Neutrophil (primary cell): ENCODE data around the gene DMAC1.

Source experiments
- H3K27ac ChIP-seq: fragments of 200-600 bp; sonication (generic); 2 replicates; pipeline ENCODE4 v1.5.1; 2016; ENCODE audit warnings: mild to moderate bottlenecking, moderate library complexity
- H3K27me3 ChIP-seq: fragments of 200-600 bp; sonication (generic); 2 replicates; pipeline ENCODE4 v1.6.0; 2016; ENCODE audit warnings: mild to moderate bottlenecking
- H3K36me3 ChIP-seq: fragments of 200-600 bp; sonication (generic); 2 replicates; pipeline ENCODE4 v1.5.1; 2017
- H3K4me1 ChIP-seq, 2 experiments: fragments of 200-600 bp in 1 of 2; sonication (generic) in 1 of 2; 1 replicate in 1 of 2; 2 replicates in 1 of 2; pipeline versions ENCODE4 v1.5.1 to v1.6.1; 2013 to 2016; ENCODE audit warnings: low read depth in 1 of 2, low read length in 1 of 2, mild to moderate bottlenecking in 1 of 2, moderate library complexity in 1 of 2; ENCODE audit not compliant: control insufficient read depth in 1 of 2, insufficient read depth in 1 of 2
- H3K4me3 ChIP-seq, 2 experiments: fragments of 200-600 bp in 1 of 2; sonication (generic) in 1 of 2; 1 replicate in 1 of 2; 2 replicates in 1 of 2; pipeline ENCODE4 v1.5.1; 2013 to 2016; ENCODE audit warnings: low read depth in 1 of 2, low read length in 1 of 2, mild to moderate bottlenecking in 1 of 2, moderate library complexity in 1 of 2
- H3K9me3 ChIP-seq: fragments of 200-600 bp; sonication (generic); 2 replicates; pipeline ENCODE4 v1.5.1; 2016
- TF ChIP-seq, protein P1 (sequence below): fragments of 200-600 bp; sonication (generic); IDR thresholded peaks from 2 replicates; pipeline ENCODE4 v1.5.1; 2016; ENCODE audit warnings: antibody characterized with exemption

DMAC1 gene

DNA sequence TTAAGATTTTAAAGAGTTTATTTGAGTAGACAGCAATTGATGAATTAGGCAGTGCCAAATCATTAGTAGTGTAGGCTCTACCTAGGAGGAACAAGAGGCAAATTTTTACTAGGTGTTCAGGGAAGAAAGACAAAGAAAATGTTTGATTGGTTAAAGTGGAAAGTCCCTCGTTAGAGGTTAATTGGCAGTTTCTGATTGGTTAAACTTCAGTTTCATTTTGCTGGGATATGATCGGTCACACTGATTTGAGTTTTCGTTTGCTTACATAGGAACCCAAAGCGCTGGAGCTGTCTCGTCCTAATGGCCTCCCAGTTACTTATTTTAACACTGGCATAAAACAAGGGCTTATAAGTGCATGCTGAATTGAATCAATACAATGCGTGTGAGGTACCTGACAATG lies 15.1 kb downstream of the DMAC1 start:
- no peak overlapping the region for H3K27ac ChIP-seq
- no peaks in the 10 kb centered on the region for H3K4me1 ChIP-seq
- TF ChIP-seq, protein P1, sequence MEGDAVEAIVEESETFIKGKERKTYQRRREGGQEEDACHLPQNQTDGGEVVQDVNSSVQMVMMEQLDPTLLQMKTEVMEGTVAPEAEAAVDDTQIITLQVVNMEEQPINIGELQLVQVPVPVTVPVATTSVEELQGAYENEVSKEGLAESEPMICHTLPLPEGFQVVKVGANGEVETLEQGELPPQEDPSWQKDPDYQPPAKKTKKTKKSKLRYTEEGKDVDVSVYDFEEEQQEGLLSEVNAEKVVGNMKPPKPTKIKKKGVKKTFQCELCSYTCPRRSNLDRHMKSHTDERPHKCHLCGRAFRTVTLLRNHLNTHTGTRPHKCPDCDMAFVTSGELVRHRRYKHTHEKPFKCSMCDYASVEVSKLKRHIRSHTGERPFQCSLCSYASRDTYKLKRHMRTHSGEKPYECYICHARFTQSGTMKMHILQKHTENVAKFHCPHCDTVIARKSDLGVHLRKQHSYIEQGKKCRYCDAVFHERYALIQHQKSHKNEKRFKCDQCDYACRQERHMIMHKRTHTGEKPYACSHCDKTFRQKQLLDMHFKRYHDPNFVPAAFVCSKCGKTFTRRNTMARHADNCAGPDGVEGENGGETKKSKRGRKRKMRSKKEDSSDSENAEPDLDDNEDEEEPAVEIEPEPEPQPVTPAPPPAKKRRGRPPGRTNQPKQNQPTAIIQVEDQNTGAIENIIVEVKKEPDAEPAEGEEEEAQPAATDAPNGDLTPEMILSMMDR = no peak
- no peaks in the 10 kb centered on the region for H3K36me3 ChIP-seq
- H3K4me3 ChIP-seq = no peak overlapping the region
- no peaks in the 10 kb centered on the region for H3K9me3 ChIP-seq
- H3K27me3 ChIP-seq = no peaks in the 10 kb centered on the region

DNA sequence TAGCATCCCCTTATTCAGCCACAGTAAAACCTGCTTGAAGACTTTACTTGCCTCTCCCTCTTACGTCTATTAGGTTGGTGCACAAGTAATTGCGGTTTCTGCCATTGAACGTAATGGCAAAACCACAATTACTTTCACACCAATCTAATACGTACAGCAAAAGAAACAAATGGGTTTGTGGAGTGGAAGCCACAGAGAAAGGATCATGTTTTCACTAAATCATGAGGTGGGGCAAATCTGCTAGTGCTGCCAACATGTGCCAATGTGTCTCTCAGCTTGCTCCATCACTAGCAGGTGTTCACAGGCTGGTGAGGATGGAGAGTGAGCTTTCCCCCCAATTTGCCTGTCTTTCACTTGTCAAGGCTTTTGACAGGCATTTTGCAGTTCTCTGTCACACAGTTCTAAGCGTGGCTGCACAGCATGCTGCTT lies 15.9 kb downstream of the DMAC1 start:
- no peak overlapping the region for H3K27ac ChIP-seq
- no peaks in the 10 kb centered on the region for H3K4me1 ChIP-seq
- H3K4me3 ChIP-seq = no peak overlapping the region
- H3K27me3 ChIP-seq = no peaks in the 10 kb centered on the region
- H3K9me3 ChIP-seq = no peaks in the 10 kb centered on the region
- H3K36me3 ChIP-seq = no peaks in the 10 kb centered on the region
- TF ChIP-seq, protein P1 = no peak

DNA sequence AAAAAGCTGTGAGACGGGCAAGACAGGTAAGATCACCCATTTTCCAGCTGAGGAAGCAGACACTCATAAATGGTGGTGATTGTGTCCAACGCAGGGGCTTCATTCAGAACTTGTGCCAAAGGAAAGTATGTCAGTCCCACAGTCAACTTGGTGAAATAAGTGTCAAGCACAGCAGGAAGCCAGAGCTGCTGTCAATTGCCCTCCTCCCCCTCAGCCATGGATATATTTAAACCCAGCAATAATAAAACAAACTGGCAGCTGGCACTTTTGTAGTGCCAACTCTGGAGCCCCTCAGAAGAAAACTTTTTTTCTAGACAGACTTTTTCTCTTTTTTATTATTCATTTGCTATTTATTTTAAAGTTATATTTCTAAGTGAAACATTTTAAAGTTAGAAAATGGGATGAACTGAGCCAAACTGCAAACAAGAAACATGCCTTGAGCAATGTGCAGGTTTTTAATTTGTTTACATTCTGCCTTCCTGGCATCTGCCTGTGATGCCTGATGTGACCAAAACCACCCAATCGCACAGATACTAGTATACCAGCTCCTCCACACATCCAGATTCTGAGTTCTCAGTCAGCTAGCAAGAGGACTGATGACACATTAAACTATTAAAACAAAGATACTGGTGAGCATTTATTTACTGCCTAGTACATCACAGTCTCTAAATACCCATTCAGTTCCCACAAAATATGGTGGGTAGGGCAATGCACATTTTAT lies 17.0 kb downstream of the DMAC1 start:
- Histone ChIP-seq H3K27ac (no peak overlapping the region), H3K4me3 (no peak overlapping the region), H3K9me3 (no peaks in the 10 kb centered on the region), H3K4me1 (no peaks in the 10 kb centered on the region), H3K36me3 (no peaks in the 10 kb centered on the region), H3K27me3 (no peaks in the 10 kb centered on the region)
- TF ChIP-seq, protein P1 = no peak

DNA sequence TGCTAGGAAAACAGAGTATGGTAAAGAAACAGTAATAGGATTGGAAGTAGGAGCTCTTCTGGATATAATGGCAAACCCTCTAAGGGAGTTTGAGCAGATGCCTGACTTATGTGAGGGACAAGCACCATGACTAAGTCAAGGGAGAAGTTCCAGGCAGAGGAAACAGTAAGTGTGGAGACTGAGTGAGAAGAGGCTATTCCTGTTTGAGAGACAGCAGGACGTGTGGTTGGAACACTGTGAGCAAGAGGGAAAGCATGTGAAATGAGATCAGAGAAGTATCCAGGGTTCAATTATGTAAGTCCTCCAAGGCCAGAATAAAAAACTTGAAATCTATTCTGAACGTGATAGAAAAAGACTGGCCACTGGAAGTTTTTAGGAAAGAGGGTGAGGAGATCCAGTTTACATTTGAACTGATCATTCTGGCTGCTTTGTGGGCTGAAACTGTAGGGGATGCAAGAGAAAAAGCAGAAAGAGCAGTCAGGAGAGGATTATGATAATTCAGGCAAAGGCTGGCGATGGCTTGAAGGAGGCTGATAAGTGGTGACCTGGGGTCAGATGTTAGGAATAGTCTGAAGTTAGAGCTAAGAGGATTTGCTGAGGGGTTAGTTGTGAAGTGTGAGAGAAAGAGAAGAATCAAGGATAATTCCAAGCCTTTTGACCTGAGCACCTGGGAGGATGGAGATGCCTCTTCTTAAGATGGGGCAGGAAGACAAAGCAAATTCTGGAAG lies 19.2 kb downstream of the DMAC1 start:
- no peaks in the 10 kb centered on the region for H3K36me3 ChIP-seq
- H3K27ac ChIP-seq = no peak overlapping the region
- TF ChIP-seq, protein P1 = no peak
- no peaks in the 10 kb centered on the region for H3K9me3 ChIP-seq
- H3K4me1 ChIP-seq = no peaks in the 10 kb centered on the region
- H3K27me3 ChIP-seq = no peaks in the 10 kb centered on the region
- H3K4me3 ChIP-seq = no peak overlapping the region

DNA sequence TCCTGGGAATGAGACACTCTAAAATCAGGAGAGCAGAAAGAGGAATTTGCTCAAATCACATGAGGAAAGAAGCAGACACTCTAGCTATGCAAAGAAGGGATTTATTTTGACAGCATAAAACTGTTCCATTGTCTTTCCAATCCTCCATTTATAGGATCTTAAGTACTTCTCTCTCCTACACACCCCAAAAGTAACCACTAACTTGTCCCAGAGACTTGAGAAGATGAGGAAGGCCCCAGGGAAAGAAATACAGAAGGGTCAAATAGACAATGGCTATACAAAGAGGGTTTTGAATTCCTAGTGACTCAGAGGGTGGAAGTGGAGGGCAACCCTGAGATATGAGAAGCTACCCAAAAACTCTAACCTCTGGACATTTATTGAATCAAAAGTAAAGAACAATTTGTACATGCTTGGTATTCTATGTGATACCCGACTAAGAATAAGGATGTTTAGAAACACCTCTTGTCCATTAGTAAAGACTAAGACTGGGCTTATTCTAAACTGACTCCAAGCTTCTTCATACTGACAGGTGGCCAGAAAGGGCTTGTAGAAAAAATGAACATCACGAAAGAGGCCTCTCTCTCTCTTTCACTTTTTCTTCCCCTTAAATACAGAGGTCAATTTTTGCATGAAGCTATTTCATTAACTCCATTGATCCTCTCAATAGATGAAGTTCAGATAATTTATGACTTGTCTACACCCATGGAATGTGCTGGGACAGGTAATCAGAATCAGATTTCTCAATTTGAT lies 20.6 kb downstream of the DMAC1 start:
- H3K27me3 ChIP-seq = no peaks in the 10 kb centered on the region
- no peaks in the 10 kb centered on the region for H3K36me3 ChIP-seq
- H3K27ac ChIP-seq = no peak overlapping the region
- no peaks in the 10 kb centered on the region for H3K4me1 ChIP-seq
- no peaks in the 10 kb centered on the region for H3K9me3 ChIP-seq
- TF ChIP-seq, protein P1 = no peak
- no peak overlapping the region for H3K4me3 ChIP-seq
